ENCODE measurements around the gene PLEKHG1. TPM values are rescaled to one million over a fixed set of nuclear protein-coding genes. Genes with fewer than 3 reads are reported as not detected.

Gene PLEKHG1
- total RNA-seq, 1 experiment from 2014 or later = 2.7 TPM

DNA sequence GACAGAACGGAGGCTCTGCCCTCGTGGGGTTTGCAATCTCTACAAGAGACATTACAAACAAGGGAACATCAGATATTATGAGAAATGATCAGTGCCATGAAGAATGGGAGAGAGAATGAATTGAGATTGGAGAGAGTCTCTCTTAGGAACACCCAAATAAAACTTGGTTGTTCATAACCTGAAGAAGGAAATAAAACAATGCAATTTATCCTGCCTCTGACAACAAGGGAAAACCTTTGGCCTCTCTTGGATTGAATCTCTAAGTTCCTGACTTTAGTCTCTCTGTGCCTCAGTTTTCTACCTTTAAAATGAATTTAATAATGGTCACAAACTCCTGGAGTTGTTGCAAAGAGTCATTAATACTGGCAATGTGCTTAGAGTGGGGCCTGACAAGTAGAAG, 21.1 kb downstream of the PLEKHG1 start:
- TF ChIP-seq, protein P1, sequence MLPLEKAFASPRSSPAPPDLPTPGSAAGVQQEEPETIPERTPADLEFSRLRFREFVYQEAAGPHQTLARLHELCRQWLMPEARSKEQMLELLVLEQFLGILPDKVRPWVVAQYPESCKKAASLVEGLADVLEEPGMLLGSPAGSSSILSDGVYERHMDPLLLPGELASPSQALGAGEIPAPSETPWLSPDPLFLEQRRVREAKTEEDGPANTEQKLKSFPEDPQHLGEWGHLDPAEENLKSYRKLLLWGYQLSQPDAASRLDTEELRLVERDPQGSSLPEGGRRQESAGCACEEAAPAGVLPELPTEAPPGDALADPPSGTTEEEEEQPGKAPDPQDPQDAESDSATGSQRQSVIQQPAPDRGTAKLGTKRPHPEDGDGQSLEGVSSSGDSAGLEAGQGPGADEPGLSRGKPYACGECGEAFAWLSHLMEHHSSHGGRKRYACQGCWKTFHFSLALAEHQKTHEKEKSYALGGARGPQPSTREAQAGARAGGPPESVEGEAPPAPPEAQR (CRISPR knock-in tag; IDR thresholded peaks at IDR 0.05) = no peak
- TF ChIP-seq GTF2I (CRISPR knock-in tag; conservative IDR thresholded peaks at IDR 0.05) (no peak), NFE2L1 (CRISPR knock-in tag; IDR thresholded peaks at IDR 0.05) (no peak), SOX15 (CRISPR knock-in tag; IDR thresholded peaks at IDR 0.05) (no peak), HMGA2 (CRISPR knock-in tag; IDR thresholded peaks at IDR 0.05) (no peak)
- ATAC-seq (no peak), DNase-seq (ENCODE audit: low spot score) (no peak)
- H3K36me3 Mint-ChIP-seq = 0 out of 2 replicates have a peak, but pooled peaks cover 1% of the 10 kb centered on the region
- peaks cover 5% of the 10 kb centered on the region for H3K9me3 Mint-ChIP-seq
- CTCF ChIA-PET = no interaction called here
- H3K4me1 Mint-ChIP-seq = no peaks in the 10 kb centered on the region
- no peak overlapping the region for H3K4me3 Mint-ChIP-seq
- no peaks in the 10 kb centered on the region; the same call in 1 of the 2 replicates for H3K27me3 Mint-ChIP-seq (ENCODE audit: low read depth)
- POLR2A ChIA-PET = no interaction called here
- H3K27ac Mint-ChIP-seq = no peak overlapping the region; the same call in 1 of the 2 replicates

DNA sequence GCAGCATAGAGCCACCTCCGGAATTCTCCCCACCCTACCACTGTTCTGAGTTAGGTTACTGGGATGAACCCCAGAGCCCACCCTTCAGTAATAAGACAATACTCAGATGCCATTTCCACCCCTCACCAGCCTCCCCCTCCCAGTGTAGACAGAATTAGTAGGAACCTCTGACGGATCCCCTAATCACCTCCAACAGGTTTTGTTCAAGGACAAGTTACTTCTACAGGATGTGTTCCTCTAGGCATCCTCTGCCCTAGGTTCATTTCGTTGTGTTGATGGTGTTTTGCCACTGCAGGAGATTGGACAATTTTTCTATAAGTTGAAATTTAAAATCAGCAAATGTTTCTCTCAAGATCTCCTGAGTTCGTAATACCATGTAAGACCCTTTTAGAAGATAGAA, 22.8 kb downstream of the PLEKHG1 start:
- DNase-seq (ENCODE audit: low spot score) (no peak), ATAC-seq (no peak)
- H3K4me3 Mint-ChIP-seq = no peak overlapping the region
- H3K4me1 Mint-ChIP-seq = no peaks in the 10 kb centered on the region
- H3K27ac Mint-ChIP-seq = no peak overlapping the region
- H3K36me3 Mint-ChIP-seq = peaks cover 3% of the 10 kb centered on the region; the same call in 1 of the 2 replicates
- TF ChIP-seq, protein P2, sequence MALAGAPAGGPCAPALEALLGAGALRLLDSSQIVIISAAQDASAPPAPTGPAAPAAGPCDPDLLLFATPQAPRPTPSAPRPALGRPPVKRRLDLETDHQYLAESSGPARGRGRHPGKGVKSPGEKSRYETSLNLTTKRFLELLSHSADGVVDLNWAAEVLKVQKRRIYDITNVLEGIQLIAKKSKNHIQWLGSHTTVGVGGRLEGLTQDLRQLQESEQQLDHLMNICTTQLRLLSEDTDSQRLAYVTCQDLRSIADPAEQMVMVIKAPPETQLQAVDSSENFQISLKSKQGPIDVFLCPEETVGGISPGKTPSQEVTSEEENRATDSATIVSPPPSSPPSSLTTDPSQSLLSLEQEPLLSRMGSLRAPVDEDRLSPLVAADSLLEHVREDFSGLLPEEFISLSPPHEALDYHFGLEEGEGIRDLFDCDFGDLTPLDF (CRISPR knock-in tag; IDR thresholded peaks at IDR 0.05) = no peak
- TF ChIP-seq, protein P3, sequence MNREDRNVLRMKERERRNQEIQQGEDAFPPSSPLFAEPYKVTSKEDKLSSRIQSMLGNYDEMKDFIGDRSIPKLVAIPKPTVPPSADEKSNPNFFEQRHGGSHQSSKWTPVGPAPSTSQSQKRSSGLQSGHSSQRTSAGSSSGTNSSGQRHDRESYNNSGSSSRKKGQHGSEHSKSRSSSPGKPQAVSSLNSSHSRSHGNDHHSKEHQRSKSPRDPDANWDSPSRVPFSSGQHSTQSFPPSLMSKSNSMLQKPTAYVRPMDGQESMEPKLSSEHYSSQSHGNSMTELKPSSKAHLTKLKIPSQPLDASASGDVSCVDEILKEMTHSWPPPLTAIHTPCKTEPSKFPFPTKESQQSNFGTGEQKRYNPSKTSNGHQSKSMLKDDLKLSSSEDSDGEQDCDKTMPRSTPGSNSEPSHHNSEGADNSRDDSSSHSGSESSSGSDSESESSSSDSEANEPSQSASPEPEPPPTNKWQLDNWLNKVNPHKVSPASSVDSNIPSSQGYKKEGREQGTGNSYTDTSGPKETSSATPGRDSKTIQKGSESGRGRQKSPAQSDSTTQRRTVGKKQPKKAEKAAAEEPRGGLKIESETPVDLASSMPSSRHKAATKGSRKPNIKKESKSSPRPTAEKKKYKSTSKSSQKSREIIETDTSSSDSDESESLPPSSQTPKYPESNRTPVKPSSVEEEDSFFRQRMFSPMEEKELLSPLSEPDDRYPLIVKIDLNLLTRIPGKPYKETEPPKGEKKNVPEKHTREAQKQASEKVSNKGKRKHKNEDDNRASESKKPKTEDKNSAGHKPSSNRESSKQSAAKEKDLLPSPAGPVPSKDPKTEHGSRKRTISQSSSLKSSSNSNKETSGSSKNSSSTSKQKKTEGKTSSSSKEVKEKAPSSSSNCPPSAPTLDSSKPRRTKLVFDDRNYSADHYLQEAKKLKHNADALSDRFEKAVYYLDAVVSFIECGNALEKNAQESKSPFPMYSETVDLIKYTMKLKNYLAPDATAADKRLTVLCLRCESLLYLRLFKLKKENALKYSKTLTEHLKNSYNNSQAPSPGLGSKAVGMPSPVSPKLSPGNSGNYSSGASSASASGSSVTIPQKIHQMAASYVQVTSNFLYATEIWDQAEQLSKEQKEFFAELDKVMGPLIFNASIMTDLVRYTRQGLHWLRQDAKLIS (CRISPR knock-in tag; IDR thresholded peaks at IDR 0.05; ENCODE audit: borderline replicate concordance) = no peak
- TF ChIP-seq, protein P4, sequence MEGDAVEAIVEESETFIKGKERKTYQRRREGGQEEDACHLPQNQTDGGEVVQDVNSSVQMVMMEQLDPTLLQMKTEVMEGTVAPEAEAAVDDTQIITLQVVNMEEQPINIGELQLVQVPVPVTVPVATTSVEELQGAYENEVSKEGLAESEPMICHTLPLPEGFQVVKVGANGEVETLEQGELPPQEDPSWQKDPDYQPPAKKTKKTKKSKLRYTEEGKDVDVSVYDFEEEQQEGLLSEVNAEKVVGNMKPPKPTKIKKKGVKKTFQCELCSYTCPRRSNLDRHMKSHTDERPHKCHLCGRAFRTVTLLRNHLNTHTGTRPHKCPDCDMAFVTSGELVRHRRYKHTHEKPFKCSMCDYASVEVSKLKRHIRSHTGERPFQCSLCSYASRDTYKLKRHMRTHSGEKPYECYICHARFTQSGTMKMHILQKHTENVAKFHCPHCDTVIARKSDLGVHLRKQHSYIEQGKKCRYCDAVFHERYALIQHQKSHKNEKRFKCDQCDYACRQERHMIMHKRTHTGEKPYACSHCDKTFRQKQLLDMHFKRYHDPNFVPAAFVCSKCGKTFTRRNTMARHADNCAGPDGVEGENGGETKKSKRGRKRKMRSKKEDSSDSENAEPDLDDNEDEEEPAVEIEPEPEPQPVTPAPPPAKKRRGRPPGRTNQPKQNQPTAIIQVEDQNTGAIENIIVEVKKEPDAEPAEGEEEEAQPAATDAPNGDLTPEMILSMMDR (IDR thresholded peaks at IDR 0.05) = no peak
- TF ChIP-seq PRRX2 (CRISPR knock-in tag; IDR thresholded peaks at IDR 0.05) (no peak), MYBL2 (CRISPR knock-in tag; IDR thresholded peaks at IDR 0.05) (no peak), ATF1 (CRISPR knock-in tag; IDR thresholded peaks at IDR 0.05) (no peak), FOXJ3 (CRISPR knock-in tag; IDR thresholded peaks at IDR 0.05; ENCODE audit: borderline replicate concordance) (no peak), KAT7 (CRISPR knock-in tag; IDR thresholded peaks at IDR 0.05; ENCODE audit: borderline replicate concordance) (no peak)
- TF ChIP-seq, protein P5, sequence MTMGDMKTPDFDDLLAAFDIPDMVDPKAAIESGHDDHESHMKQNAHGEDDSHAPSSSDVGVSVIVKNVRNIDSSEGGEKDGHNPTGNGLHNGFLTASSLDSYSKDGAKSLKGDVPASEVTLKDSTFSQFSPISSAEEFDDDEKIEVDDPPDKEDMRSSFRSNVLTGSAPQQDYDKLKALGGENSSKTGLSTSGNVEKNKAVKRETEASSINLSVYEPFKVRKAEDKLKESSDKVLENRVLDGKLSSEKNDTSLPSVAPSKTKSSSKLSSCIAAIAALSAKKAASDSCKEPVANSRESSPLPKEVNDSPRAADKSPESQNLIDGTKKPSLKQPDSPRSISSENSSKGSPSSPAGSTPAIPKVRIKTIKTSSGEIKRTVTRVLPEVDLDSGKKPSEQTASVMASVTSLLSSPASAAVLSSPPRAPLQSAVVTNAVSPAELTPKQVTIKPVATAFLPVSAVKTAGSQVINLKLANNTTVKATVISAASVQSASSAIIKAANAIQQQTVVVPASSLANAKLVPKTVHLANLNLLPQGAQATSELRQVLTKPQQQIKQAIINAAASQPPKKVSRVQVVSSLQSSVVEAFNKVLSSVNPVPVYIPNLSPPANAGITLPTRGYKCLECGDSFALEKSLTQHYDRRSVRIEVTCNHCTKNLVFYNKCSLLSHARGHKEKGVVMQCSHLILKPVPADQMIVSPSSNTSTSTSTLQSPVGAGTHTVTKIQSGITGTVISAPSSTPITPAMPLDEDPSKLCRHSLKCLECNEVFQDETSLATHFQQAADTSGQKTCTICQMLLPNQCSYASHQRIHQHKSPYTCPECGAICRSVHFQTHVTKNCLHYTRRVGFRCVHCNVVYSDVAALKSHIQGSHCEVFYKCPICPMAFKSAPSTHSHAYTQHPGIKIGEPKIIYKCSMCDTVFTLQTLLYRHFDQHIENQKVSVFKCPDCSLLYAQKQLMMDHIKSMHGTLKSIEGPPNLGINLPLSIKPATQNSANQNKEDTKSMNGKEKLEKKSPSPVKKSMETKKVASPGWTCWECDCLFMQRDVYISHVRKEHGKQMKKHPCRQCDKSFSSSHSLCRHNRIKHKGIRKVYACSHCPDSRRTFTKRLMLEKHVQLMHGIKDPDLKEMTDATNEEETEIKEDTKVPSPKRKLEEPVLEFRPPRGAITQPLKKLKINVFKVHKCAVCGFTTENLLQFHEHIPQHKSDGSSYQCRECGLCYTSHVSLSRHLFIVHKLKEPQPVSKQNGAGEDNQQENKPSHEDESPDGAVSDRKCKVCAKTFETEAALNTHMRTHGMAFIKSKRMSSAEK (CRISPR knock-in tag; IDR thresholded peaks at IDR 0.05; ENCODE audit: borderline replicate concordance) = no peak
- TF ChIP-seq, protein P6, sequence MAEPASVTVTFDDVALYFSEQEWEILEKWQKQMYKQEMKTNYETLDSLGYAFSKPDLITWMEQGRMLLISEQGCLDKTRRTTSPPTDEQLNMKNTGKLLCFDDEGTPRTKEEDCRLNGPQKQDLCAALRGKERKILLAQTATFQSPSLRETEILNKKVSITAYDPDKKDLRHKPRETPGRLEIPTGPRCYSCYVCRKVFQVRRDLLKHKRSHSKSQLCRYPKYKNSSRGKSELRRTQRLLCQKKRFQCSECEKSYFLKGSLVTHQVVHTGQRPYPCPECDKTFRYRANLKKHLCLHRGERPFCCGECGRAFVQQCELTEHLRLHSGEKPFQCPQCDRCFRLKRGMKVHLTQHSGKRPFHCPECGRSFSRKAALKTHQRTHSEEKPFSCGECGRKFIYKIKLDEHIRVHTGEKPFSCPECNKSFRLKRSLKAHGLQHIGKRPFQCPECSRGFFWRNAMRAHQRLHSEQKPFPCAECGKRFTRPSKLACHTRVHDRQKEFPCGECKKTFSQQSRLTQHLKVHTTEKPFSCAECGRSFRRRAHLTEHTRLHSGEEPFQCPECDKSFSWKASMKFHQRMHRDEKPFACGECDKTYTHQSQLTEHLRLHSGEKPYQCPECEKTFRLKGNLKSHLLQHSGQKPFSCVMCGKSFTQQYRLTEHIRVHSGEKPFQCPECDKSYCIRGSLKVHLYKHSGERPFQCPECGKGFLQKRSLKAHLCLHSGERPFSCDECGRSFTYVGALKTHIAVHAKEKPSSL (CRISPR knock-in tag; conservative IDR thresholded peaks at IDR 0.05) = no peak
- TF ChIP-seq, protein P7, sequence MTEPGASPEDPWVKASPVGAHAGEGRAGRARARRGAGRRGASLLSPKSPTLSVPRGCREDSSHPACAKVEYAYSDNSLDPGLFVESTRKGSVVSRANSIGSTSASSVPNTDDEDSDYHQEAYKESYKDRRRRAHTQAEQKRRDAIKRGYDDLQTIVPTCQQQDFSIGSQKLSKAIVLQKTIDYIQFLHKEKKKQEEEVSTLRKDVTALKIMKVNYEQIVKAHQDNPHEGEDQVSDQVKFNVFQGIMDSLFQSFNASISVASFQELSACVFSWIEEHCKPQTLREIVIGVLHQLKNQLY (CRISPR knock-in tag; IDR thresholded peaks at IDR 0.05) = no peak
- TF ChIP-seq, protein P8, sequence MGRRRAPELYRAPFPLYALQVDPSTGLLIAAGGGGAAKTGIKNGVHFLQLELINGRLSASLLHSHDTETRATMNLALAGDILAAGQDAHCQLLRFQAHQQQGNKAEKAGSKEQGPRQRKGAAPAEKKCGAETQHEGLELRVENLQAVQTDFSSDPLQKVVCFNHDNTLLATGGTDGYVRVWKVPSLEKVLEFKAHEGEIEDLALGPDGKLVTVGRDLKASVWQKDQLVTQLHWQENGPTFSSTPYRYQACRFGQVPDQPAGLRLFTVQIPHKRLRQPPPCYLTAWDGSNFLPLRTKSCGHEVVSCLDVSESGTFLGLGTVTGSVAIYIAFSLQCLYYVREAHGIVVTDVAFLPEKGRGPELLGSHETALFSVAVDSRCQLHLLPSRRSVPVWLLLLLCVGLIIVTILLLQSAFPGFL (CRISPR knock-in tag; IDR thresholded peaks at IDR 0.05; ENCODE audit: borderline replicate concordance) = no peak
- ChIA-PET CTCF (no interaction called here), POLR2A (no interaction called here)
- no peaks in the 10 kb centered on the region for H3K27me3 Mint-ChIP-seq (ENCODE audit: low read depth)
- peaks cover 13% of the 10 kb centered on the region for H3K9me3 Mint-ChIP-seq

All from WTC11 (cell line).